Activated B cell treated with CpG ODN at 0.5 μM for 24 hours (primary cell): Measurements from ENCODE around the gene TRIM2. TPM values are rescaled to one million over a fixed set of nuclear protein-coding genes. Genes with fewer than 3 reads are reported as not detected.
"Not testable (repeated sequence)": the region's sequence is repeated elsewhere in the genome, so short reads cannot be mapped to it uniquely, and the experiment has no call there.

Source experiments
- ATAC-seq: fragments of 200-7000 bp; cut with Tn5 transposase; one replicate; pipeline ENCODE4 v1.10.0; 2021; ENCODE audit warnings: low read depth, mild to moderate bottlenecking, moderate library complexity
- CTCF ChIA-PET: fragments of 350-600 bp; sonication (Branson Sonifier 250); formaldehyde crosslinking; loops from one replicate; lab custom pipeline; 2021; ENCODE audit warnings: antibody characterized with exemption; lab: Charles Lee
- POLR2A ChIA-PET: fragments of 350-600 bp; sonication (Branson Sonifier 250); formaldehyde crosslinking; loops from one replicate; lab custom pipeline; 2021; ENCODE audit warnings: antibody characterized with exemption; lab: Charles Lee
- DNase-seq: peaks from one replicate; pipeline ENCODE4 v3.0.0; 2022
- H3K27ac Mint-ChIP-seq: one replicate; pipeline ENCODE4 v1.8.0; 2020; ENCODE audit warnings: mixed read lengths
- H3K27me3 Mint-ChIP-seq: one replicate; pipeline ENCODE4 v1.8.0; 2021; ENCODE audit warnings: mixed read lengths
- H3K36me3 Mint-ChIP-seq: one replicate; pipeline ENCODE4 v1.8.0; 2021; ENCODE audit warnings: low read depth, mixed read lengths
- H3K4me1 Mint-ChIP-seq: one replicate; pipeline ENCODE4 v1.8.0; 2021; ENCODE audit warnings: mixed read lengths
- H3K4me3 Mint-ChIP-seq: one replicate; pipeline ENCODE4 v1.8.0; 2020; ENCODE audit warnings: mild to moderate bottlenecking, mixed read lengths
- H3K9me3 Mint-ChIP-seq: one replicate; pipeline ENCODE4 v1.8.0; 2020; ENCODE audit warnings: mixed read lengths
- intact Hi-C: fragments of 100-400 bp; cut with micrococcal nuclease; formaldehyde crosslinking; loops from one replicate; pipeline ENCODE4 v1.15.1; 2024
- total RNA-seq: library from RNA; stranded (reverse); gene quantifications from 2 replicates; pipeline ENCODE4 v1.2.3, GENCODE V29; 2022
- TF ChIP-seq, protein P1 (sequence below): fragments of 200-600 bp; IDR thresholded peaks from one replicate; pipeline ENCODE4 v1.8.0; 2022; ENCODE audit warnings: antibody characterized with exemption, mild to moderate bottlenecking

TRIM2 gene
- total RNA-seq, 1 donor from 2014 or later = 5.1 TPM

GRCh38 chr4:153159728-153160221 is 44.5 kb upstream of the TRIM2 start:
- intact Hi-C loops = no loop called here
- POLR2A ChIA-PET = no interaction called here
- Mint-ChIP-seq H3K27ac (no peak overlapping the region), H3K4me1 (peaks cover 6% of the 10 kb centered on the region), H3K36me3 (no peaks in the 10 kb centered on the region), H3K4me3 (no peak overlapping the region), H3K9me3 (no peaks in the 10 kb centered on the region), H3K27me3 (peaks cover 18% of the 10 kb centered on the region)
- TF ChIP-seq, protein P1, sequence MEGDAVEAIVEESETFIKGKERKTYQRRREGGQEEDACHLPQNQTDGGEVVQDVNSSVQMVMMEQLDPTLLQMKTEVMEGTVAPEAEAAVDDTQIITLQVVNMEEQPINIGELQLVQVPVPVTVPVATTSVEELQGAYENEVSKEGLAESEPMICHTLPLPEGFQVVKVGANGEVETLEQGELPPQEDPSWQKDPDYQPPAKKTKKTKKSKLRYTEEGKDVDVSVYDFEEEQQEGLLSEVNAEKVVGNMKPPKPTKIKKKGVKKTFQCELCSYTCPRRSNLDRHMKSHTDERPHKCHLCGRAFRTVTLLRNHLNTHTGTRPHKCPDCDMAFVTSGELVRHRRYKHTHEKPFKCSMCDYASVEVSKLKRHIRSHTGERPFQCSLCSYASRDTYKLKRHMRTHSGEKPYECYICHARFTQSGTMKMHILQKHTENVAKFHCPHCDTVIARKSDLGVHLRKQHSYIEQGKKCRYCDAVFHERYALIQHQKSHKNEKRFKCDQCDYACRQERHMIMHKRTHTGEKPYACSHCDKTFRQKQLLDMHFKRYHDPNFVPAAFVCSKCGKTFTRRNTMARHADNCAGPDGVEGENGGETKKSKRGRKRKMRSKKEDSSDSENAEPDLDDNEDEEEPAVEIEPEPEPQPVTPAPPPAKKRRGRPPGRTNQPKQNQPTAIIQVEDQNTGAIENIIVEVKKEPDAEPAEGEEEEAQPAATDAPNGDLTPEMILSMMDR = no peak
- CTCF ChIA-PET = no interaction called here
- ATAC-seq (no peak), DNase-seq (no peak)

GRCh38 chr4:153160821-153161220 is 43.4 kb upstream of the TRIM2 start:
- Mint-ChIP-seq H3K27ac (no peak overlapping the region), H3K9me3 (peaks cover 2% of the 10 kb centered on the region), H3K4me3 (no peak overlapping the region), H3K36me3 (no peaks in the 10 kb centered on the region), H3K27me3 (peaks cover 10% of the 10 kb centered on the region), H3K4me1 (peaks cover 6% of the 10 kb centered on the region)
- POLR2A ChIA-PET = no interaction called here
- CTCF ChIA-PET = interaction anchor here (1.4 kb wide), 1 partner anchor 8 kb away, joined by 3 read pairs; no protein-coding TSS in a partner anchor
- ATAC-seq = no peak
- intact Hi-C loops = no loop called here
- DNase-seq = no peak
- TF ChIP-seq, protein P1 = no peak

- Mint-ChIP-seq H3K36me3 (no peaks in the 10 kb centered on the region), H3K4me3 (no peak overlapping the region), H3K27me3 (peaks cover 5% of the 10 kb centered on the region), H3K27ac (no peak overlapping the region), H3K9me3 (peaks cover 2% of the 10 kb centered on the region), H3K4me1 (peaks cover under 1% of the 10 kb centered on the region)
- intact Hi-C loops = no loop called here
- ChIA-PET CTCF (interaction anchor here (1.4 kb wide), 1 partner anchor 9 kb away, joined by 3 read pairs; no protein-coding TSS in a partner anchor), POLR2A (no interaction called here)
- no peak for ATAC-seq
- TF ChIP-seq, protein P1 = no peak
- DNase-seq = no peak
Measured at GRCh38 chr4:153161226-153161963, 42.8 kb upstream of the TRIM2 start.

DNA sequence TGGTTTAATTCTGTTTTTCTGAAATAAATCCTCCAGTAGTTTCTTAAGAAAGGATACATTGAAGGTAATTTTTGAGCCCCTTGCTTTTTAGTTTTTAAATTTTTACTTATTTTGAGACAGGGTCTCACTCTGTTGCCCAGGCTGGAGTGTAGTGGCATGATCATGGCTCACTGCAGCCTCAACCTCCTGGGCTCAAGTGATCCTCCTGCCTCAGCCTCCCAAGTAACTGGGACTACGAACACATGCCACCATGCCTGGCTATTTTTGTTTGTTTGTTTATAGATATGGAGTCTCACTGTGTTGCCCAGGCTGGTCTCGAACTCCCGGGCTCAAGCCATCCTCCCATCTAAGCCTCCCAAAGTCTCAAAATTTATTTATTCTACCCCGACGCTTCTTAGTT is 39.0 kb upstream of the TRIM2 start:
- H3K4me1 Mint-ChIP-seq, H3K4me3 Mint-ChIP-seq, ATAC-seq, CTCF ChIA-PET, POLR2A ChIA-PET, H3K27ac Mint-ChIP-seq, H3K9me3 Mint-ChIP-seq, H3K36me3 Mint-ChIP-seq, intact Hi-C loops, DNase-seq: not testable (repeated sequence)
- H3K27me3 Mint-ChIP-seq = peaks cover 22% of the 10 kb centered on the region

DNA sequence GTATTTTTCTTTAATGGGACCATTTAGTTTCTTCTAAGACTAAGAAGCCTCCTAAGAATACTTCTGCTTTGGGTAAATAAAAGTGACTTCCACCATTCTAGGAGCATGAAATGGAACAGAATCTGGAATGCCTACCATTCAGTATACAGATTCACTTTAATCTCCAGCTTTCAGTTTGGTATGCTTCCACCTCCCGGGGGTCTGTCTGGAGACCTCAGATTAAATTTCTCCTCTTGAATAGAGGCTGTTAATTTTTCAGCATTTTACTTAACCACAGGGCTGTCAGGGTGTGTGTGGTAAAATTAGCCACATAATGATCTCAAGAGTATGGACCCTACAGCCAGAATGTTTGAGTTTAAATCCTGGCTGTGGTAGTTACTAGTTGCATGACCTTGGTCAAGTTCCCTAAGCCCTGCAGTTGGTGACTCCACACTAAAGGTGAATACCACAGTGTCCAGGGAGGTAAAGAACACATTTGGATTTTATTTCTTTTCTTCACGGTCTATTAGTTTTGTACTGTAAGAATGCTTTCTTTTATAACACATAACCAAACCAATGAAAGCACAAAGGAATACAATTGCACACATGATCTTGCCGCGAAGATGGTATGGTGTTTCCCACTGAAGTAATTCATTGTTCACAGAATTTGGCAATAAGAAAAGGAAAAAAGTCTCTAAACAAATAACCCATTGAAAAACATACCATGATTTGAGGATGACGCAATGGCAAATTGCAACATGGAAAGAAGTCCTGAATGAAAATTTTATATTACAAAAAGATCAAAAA is 37.3 kb upstream of the TRIM2 start:
- Mint-ChIP-seq H3K4me1 (no peaks in the 10 kb centered on the region), H3K27ac (no peak overlapping the region), H3K9me3 (peaks cover 2% of the 10 kb centered on the region), H3K36me3 (no peaks in the 10 kb centered on the region), H3K4me3 (no peak overlapping the region), H3K27me3 (peaks cover 22% of the 10 kb centered on the region)
- no peak for ATAC-seq
- intact Hi-C loops = no loop called here
- CTCF ChIA-PET = no interaction called here
- DNase-seq = no peak
- POLR2A ChIA-PET = no interaction called here
- TF ChIP-seq, protein P1 = no peak
